Astrocyte (in vitro differentiated cells and primary cell): ENCODE data around the gene RIN1.

Source experiments
- EZH2 ChIP-seq: IDR thresholded peaks from 2 replicates; pipeline ENCODE4 v1.6.1; 2012; ENCODE audit warnings: mild to moderate bottlenecking, low read length, inconsistent platforms; ENCODE audit not compliant: insufficient read depth
- TF ChIP-seq, protein P1 (sequence below): IDR thresholded peaks from 2 replicates; pipeline ENCODE4 v1.5.1; 2011; ENCODE audit warnings: low read depth, mild to moderate bottlenecking, inconsistent platforms, low read length, moderate library complexity; ENCODE audit not compliant: insufficient read depth

DNA sequence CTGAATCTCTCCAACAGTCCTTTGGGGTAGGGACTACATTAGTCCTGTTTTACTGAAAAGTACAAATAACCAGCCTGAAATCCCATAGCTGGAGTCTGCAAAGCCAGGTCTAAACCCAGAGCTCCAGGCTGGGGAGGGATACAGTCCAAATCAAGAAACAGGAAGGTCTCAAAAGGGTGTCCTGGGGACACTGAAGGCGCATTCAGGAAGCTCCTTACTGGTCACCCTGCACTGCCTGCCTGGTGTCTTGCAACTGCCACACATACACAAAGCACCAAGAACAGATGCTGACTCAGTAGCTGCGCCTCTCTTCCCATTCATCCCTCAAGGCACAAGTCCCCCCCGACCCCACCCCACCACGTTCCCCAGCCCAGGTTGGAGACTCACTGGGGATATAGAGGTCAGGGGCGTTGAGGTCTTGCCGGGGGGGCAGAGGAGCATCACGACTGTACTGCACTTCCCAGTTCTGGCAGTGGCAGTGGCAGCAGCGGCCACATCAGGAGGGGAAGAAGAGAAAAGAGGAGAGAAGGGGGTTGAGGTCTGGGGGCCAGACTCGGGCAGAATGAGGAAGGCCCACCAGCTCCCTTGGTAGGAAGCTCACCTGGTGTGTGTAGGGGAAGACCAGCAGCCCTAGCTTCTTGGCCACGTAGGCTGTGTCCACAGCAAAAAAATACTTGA is 48.9 kb downstream of the RIN1 start:
- TF ChIP-seq, protein P1, sequence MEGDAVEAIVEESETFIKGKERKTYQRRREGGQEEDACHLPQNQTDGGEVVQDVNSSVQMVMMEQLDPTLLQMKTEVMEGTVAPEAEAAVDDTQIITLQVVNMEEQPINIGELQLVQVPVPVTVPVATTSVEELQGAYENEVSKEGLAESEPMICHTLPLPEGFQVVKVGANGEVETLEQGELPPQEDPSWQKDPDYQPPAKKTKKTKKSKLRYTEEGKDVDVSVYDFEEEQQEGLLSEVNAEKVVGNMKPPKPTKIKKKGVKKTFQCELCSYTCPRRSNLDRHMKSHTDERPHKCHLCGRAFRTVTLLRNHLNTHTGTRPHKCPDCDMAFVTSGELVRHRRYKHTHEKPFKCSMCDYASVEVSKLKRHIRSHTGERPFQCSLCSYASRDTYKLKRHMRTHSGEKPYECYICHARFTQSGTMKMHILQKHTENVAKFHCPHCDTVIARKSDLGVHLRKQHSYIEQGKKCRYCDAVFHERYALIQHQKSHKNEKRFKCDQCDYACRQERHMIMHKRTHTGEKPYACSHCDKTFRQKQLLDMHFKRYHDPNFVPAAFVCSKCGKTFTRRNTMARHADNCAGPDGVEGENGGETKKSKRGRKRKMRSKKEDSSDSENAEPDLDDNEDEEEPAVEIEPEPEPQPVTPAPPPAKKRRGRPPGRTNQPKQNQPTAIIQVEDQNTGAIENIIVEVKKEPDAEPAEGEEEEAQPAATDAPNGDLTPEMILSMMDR: no peak
- TF ChIP-seq EZH2: no peak
